ENCODE results near the gene OR5W2.
"Not testable (repeated sequence)": the region's sequence is repeated elsewhere in the genome, so short reads cannot be mapped to it uniquely, and the experiment has no call there.

OR5W2 gene

GRCh38 chr11:55895216-55895615 lies 19.2 kb downstream of the OR5W2 start:
- TF ChIP-seq, protein P1, sequence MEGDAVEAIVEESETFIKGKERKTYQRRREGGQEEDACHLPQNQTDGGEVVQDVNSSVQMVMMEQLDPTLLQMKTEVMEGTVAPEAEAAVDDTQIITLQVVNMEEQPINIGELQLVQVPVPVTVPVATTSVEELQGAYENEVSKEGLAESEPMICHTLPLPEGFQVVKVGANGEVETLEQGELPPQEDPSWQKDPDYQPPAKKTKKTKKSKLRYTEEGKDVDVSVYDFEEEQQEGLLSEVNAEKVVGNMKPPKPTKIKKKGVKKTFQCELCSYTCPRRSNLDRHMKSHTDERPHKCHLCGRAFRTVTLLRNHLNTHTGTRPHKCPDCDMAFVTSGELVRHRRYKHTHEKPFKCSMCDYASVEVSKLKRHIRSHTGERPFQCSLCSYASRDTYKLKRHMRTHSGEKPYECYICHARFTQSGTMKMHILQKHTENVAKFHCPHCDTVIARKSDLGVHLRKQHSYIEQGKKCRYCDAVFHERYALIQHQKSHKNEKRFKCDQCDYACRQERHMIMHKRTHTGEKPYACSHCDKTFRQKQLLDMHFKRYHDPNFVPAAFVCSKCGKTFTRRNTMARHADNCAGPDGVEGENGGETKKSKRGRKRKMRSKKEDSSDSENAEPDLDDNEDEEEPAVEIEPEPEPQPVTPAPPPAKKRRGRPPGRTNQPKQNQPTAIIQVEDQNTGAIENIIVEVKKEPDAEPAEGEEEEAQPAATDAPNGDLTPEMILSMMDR (IDR thresholded peaks at IDR 0.05; ENCODE audit: insufficient read depth, low read depth, low read length, missing control alignments): no peak
- no peak overlapping the region for H3K4me3 ChIP-seq (ENCODE audit: low read length)
- DNase-seq (ENCODE audit: low read depth): no peak

DNA sequence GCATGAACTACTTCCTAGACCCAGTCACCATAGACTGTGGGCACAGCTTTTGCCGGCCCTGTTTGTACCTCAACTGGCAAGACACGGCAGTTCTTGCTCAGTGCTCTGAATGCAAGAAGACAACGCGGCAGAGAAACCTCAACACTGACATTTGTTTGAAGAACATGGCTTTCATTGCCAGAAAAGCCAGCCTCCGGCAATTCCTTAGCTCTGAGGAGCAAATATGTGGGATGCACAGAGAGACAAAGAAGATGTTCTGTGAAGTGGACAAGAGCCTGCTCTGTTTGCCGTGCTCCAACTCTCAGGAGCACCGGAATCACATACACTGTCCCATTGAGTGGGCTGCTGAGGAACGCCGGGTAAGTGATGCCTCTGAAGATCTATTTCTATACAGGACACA lies 28.9 kb downstream of the OR5W2 start:
- DNase-seq (ENCODE audit: low read depth); H3K4me3 ChIP-seq (ENCODE audit: low read length): not testable (repeated sequence)

GRCh38 chr11:55884995-55885394 lies 29.4 kb downstream of the OR5W2 start:
- H3K4me3 ChIP-seq (ENCODE audit: low read length); DNase-seq (ENCODE audit: low read depth): not testable (repeated sequence)

DNA sequence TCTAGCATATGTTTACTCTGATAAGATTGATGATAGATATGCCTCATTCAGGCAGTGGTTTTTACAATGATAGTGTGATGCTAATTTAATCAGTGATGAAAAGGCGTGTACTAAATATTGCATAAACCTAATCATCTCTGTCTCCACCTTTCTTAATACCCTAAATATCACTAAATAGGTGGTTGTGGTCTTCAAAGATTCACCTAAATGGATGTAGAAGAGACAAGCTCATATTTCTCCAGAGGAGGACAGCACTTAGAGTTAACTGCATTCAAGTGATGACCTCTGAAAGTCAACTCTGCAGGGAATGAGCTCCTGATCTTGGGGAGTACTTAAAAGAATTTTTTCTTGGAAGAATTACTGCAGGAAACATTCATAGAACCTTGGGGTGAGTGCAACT lies 31.4 kb downstream of the OR5W2 start, which contains the start of gene TRIM51:
Gene TRIM51, plus strand, starts transcription at position 301 of the 400 bp plus-strand sequence. CDS start 2,132 bp downstream, outside the sequence.
- not testable (repeated sequence) for H3K4me3 ChIP-seq (ENCODE audit: low read length); DNase-seq (ENCODE audit: low read depth)

DNA sequence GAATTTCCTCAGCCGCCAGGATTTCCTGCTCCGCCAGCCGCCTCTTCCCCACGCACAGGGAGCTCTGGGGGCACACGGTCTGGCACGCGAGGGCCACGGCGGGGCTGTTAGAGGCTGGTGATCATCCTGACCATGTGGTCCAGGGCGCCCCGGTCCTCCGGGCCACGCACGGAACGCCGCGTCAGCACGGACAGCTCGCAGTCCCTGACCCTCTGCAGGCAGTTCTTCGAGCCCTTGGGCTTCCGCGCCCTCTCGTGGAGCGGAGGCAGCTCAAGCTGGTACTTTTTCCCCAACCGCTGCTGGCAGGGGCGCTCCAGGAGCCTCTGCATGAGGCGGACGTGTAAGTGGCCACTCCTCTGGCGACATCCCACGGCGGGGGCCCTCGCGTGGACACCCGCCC lies 41.2 kb downstream of the OR5W2 start:
- not testable (repeated sequence) for DNase-seq (ENCODE audit: low read depth); H3K4me3 ChIP-seq (ENCODE audit: low read length)

DNA sequence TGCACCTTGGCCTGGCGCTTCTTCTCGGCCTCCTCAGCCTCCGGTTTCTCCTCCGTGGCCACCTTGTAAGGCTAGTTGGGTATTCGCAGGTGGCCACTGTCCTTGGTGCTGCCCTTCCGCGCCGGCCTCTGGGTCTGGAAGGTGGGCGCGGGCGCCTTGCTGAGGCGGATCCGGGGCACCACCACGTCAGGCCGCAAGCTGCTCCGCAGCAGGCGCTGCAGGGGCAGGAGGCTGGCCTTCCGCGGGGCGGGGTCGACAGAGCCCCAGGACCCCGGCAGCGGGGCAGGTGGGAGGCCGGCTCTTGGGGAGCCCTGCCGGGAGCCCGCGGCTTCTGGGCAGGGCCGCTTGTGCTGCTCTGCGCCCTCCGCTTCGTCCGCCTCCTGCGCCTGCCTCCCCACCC lies 41.7 kb downstream of the OR5W2 start:
- not testable (repeated sequence) for H3K4me3 ChIP-seq (ENCODE audit: low read length); DNase-seq (ENCODE audit: low read depth)

DNA sequence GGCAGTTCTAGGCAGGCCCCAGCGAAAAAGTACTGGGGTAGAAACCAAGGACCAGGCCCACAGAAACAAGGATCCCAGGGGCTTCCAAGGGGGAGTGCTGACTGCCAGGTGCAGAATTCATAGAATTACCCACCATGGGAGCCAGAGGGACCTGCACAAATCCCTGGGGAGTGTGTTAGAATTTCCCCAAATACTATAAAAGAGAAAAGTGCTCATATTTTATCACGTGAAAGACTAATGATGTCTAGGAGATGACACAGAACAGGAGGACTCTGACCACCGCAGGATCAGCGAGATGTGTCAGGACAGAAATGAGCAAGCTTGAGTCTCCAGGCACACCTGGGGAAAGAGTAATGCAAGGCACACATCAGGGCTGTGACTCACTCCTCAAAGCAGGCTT lies 47.0 kb downstream of the OR5W2 start:
- not testable (repeated sequence) for DNase-seq (ENCODE audit: low read depth); H3K4me3 ChIP-seq (ENCODE audit: low read length)

Measured in epithelial cell of esophagus (primary cell).